Activated naive CD4-positive, alpha-beta T cell (primary cell): ENCODE data around the gene PGBD5.
A peak's percentile ranks its signal among the peaks of the same experiment; 100 is the strongest.

Source experiments
- DNase-seq, 4 experiments: peaks; one replicate each; lab custom pipeline; 2025; lab: John Stamatoyannopoulos, UW

Gene PGBD5

DNA sequence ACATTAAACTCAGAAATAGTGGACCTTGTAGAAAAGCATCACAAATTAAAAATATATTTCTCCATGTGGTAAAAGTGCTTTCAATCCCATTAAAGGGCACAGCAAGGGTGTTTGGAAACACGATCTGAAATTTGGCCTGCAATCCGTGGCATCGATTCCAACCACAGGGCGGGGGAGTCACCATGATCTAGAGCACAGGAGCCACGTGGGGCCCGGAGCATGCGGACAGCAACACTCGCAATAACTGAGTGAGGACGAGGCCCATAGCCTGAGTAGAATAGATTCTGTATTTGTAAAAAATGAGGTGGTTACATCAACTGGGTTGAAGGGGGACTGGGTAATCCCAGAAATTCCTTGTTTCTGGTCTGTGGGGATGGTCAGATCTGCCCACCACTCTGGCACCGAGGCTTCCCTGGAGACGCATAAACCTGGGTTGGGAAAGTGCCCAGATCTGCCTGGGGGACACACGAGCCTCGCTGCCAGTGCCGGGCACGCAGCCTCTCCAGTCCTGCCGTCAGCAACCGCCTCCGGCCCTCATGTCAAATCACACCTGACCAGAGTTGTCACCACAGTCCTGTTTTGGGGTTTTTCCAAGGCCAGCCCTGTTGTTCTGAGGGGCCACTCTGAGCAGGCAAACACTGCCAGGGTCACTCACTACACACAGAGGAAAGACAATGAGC lies 104.3 kb downstream of the PGBD5 start:
- no peak for DNase-seq

DNA sequence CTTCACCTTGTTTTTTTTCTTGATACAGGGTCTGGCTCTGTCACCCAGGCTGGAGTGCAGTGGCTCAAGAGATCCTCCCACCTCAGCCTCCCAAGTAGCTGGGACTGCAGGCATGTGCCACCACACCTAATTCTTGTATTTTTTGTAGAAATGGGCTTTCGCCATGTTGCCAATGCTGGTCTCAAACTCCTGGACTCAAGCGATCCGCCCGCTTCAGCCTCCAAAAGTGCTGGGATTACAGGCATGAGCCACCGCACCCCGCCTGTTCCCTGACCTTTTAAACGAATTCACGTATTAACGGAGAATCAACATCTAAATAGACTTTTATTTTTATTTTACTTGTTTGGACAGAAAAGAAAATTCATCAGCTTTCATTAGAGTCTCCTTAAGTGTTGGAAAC lies 104.8 kb downstream of the PGBD5 start:
- DNase-seq, result no peak

GRCh38 chr1:230320804-230321203 lies 105.3 kb downstream of the PGBD5 start:
- DNase-seq, result no peak

DNA sequence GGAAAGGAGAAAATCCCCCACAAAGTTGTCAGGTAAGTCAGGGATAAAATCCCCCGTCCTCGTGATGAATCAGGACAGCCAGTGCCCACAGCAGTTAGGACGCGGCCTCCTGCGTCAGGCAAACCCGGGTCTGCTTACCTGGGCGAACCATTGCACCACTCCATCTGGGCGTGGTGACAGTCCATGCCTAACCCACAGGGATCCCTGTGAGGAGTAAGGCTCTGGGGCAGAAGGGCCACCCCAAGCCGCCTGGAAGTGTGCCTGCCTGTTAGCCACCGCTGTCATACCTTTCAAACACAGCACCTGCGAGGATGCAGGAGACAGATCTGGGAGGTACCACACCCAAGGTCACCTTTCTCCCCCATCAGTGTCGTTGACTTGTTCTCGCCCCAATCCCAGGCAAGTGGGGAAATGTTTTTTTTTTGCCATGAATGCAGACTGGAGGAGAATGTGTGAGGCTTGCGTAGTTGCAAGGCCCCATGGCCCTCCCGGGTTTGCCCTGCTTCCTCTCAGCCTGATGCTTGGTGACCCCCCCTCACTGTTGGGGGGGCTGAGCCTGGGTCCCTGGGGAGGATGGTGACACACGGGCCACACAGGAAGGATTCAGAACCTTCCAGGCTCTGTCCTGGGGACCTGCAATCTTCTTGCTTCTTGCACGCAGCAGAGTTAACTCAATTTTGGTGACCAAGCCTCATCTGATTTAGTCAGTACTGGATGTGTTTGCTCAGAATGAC lies 107.0 kb downstream of the PGBD5 start:
- DNase-seq, result no peak

- DNase-seq, result no peak
Measured at GRCh38 chr1:230317823-230318819, 108.0 kb downstream of the PGBD5 start.

DNA sequence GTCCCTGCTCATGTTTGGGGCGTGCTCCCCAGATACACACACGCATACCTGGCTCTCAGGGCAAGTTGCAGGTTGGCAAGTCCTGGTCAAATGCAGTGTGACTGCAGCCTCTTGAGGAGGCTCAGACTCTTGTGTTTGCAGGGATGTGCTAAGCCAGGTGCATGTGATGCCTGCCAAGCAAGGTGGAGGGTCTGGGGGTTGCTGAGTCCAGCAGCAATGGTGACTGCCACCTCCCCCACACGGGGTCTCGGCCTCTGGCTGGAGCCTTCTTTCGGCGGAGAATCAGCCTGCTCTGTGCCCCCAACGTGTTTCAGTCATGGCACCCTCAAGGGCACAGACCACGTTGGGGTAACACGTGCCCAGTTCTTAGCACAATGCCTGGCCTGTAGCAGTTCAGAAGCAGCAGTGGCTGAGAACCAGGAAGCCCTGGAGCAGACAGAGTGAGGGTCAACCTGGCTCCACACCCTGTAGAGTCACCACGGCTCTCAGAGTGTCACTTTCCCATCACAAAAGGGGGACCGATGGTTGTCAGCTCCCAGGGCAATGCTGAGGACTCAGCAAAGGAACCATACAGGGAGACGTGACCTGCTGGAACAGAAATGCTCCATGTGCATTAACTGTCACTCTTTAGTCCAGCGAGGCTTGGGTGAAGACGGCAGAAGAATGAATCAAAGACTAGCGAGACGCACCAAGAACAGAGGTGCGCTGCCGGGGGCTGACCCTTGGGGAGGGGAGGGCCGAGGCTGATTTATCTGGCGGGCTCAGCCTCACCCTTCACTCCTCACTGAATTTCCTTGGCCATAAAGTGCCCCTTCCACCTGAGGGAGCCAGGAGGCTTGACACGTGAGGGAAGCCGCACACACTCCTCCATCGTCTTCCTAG lies 109.0 kb downstream of the PGBD5 start:
- no peak for DNase-seq

- no peak for DNase-seq
Measured at GRCh38 chr1:230315099-230315498, 111.0 kb downstream of the PGBD5 start.

DNA sequence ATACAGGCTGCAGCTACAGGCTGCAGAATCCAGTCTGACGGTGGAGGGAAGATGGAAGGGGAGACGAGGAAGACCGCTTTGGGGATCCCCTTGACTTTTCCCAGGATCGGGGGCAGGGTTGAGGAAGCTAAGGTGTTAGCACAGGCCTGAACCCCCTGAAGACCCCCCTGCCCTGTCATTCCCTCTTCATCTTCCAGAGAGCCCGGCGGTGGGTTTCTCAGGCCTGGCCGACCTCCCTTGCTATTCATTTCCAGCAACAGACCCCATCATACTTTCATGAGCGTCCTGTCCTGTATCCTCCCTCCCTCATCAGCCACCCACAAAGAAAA lies 112.0 kb downstream of the PGBD5 start:
- DNase-seq, result no peak

DNA sequence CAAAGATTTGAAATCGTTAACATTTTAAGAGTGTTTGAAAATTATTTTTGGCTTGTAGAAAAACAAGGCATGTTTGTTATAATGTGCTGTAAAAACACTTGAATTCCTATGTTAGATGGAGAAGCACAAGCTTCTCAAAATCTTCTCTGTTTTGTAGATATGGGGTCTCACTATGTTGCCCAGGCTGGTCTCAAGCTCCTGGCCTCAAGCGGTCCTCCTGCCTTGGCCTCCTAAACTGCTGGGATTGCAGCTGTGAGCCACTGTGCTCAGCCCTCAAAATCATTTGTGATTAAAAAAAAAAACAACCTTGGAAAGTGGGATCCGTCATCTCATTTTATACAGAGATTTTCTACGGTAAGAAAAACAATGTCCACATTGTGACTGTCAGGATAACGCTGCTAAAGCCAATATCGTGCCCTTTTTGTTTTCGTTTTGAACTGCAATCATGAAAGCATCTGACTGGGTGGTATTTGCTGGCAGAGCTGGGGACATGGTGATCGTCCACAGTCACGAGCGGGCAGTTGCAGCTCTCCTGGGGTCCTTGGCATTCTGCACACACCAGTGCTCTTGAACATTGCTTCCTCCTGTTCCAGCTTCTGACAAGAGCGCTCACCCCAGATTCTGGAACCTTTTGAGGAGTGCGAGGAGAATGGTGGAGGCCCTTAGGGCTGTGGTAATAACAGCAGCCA lies 112.5 kb downstream of the PGBD5 start:
- no peak for DNase-seq

DNA sequence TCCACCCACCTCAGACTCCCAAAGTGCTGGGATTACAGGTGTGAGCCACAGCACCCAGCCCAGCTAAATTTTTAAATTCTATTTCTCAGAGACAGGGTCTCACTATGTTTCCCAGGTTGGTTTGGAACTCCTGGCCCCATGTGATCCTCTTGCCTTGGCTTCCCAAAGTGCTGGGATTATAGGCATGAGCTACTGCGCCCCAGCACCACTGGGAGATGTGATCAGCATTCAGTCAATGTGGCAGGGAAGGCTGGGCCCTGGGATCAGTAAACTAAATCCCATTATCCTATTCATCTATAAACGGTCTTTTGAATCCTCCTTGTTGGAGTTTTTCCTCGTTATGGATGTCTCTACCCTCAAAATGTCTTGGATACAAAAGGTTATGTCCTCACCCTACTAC lies 113.5 kb downstream of the PGBD5 start:
- no peak for DNase-seq

DNA sequence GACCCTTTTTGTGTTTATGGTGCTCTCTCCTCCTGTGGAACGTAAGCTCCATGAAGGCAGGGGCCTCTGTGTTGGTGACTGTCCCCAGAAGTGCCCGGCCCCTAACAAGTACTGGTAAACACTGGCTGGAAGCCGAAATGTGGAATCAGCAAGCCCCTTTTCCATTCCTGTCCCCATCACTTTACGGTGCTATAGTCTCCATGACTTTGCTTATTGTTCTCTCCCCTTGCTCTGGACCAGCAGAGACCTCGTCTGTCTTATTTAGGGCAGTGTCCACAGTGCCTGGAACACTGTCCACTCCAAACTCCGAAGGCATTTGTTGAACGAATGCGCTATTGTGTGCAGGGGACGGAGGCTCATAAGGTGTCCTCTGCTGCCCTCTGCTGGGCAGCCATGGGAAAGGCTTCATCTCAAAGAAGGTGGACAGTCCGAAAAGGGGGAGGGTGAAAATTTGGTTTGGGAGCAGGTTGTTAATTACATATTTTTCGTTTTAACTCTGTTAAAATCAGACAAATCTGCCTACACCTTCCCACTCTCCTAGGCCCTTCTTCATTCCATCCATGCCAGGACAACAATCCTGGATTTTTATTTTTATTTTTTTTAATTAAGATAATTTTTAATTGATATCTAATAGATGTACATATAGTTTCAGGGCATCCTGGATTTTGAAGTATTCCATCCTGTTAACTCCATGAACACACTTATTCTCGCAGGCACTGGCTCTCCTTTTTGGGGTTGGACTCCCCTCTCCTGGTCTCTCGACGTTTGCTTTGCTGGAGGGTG lies 115.6 kb downstream of the PGBD5 start:
- peak in 3 of 4 experiments; percentile 10 to 57 (median 32) for DNase-seq

- DNase-seq, result no peak
Measured at GRCh38 chr1:230309646-230310177, 116.4 kb downstream of the PGBD5 start.

GRCh38 chr1:230308821-230309220 lies 117.3 kb downstream of the PGBD5 start:
- no peak for DNase-seq

DNA sequence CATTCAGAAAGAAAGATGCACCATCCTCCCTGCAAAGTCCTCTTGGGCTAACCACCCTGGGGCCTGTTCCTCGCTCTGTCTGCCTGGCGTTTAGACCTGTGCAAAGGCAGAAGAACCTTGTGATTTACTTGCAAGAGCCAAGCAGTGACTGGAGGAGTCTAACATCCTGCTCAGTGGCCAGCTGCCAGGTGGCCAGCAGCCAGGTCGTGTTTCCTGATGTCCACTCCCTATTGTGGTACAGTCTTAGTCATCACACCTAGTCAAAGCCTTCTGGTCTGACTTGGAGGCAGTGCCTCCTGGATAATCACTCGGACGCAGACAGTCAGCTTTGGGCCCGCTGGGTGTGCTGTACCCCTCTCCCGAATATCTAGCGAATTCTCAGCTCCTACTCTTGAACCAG lies 118.1 kb downstream of the PGBD5 start:
- no peak for DNase-seq

- no peak for DNase-seq
Measured at GRCh38 chr1:230307213-230307612, 118.9 kb downstream of the PGBD5 start.

- no peak for DNase-seq
Measured at GRCh38 chr1:230306169-230306568, 120.0 kb downstream of the PGBD5 start.

DNA sequence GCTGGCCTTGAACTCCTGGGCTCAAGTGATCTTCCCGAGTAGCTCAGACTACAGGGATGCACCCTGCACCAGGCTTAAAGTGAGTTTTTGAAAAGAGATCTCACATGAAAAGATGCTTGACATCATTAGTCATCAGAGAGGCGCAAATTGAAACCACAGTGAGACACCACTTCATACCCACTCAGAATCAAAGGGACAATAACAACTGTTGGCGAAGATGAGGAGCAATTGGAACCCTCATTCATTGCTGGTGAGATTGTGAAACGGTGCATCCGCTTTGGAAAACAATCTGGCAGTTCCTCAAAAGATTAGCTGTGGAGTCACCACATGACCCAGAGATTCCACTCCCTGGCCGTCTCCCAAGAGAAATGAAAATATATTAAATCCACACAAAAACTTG lies 122.3 kb downstream of the PGBD5 start:
- no peak for DNase-seq

GRCh38 chr1:230303069-230303468 lies 123.1 kb downstream of the PGBD5 start:
- DNase-seq, result no peak

GRCh38 chr1:230301822-230302221 lies 124.3 kb downstream of the PGBD5 start:
- DNase-seq, result no peak

GRCh38 chr1:230301322-230301721 lies 124.8 kb downstream of the PGBD5 start:
- DNase-seq, result no peak
